Measurements from ENCODE around the gene GC.

- TF ChIP-seq POLR2AphosphoS5 (IDR thresholded peaks at IDR 0.05; ENCODE audit: low read depth, low read length) (no peak), MAX (IDR thresholded peaks at IDR 0.05) (no peak)
Observed at GRCh38 chr4:71749008-71749594, 34.8 kb downstream of the GC start.
